A673 (cell line): ENCODE measurements around the gene ECSCR.

Experiments
- EZH2 ChIP-seq: fragments of 200-600 bp; sonication (generic); IDR thresholded peaks from 2 replicates; pipeline ENCODE4 v1.6.1; 2017; ENCODE audit warnings: borderline replicate concordance, low read depth, mild to moderate bottlenecking, mixed read lengths, antibody characterized with exemption, low read length; ENCODE audit not compliant: poor library complexity, severe bottlenecking
- TF ChIP-seq, protein P1 (sequence below): fragments of 300-800, 200-600 bp; sonication (generic); conservative IDR thresholded peaks from 2 replicates; pipeline ENCODE4 v1.5.1; 2017; ENCODE audit warnings: low read depth, mild to moderate bottlenecking, antibody characterized with exemption, low read length, moderate library complexity, mixed read lengths

DNA sequence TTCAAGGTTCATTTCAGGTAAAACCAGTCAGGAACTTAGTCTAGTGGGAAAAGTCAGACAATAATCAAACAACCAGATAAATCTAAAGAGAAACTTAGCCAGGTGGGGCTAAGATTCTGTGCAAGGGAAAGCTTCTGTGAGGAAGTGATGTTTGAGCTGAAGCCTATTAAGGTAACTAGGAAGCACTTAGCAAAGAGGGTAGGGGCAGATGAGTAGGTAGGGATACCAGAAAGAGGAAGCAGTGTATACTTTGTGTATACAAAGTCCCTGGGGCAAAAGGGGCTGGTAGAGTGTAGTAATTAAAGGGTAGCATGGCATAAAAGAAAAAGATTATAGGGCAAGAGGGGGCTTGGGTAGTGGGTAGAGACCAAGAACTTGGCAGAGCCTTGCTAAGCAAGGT, 55.0 kb downstream of the ECSCR start:
- TF ChIP-seq EZH2, result no peak
- TF ChIP-seq, protein P1, sequence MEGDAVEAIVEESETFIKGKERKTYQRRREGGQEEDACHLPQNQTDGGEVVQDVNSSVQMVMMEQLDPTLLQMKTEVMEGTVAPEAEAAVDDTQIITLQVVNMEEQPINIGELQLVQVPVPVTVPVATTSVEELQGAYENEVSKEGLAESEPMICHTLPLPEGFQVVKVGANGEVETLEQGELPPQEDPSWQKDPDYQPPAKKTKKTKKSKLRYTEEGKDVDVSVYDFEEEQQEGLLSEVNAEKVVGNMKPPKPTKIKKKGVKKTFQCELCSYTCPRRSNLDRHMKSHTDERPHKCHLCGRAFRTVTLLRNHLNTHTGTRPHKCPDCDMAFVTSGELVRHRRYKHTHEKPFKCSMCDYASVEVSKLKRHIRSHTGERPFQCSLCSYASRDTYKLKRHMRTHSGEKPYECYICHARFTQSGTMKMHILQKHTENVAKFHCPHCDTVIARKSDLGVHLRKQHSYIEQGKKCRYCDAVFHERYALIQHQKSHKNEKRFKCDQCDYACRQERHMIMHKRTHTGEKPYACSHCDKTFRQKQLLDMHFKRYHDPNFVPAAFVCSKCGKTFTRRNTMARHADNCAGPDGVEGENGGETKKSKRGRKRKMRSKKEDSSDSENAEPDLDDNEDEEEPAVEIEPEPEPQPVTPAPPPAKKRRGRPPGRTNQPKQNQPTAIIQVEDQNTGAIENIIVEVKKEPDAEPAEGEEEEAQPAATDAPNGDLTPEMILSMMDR, result no peak
